Mucosa of stomach (tissue), 1 donor: ENCODE results near the gene CMPK2.
"Not testable (repeated sequence)": the region's sequence is repeated elsewhere in the genome, so short reads cannot be mapped to it uniquely, and the experiment has no call there.

Experiments used
- H3K27me3 ChIP-seq: one replicate; pipeline ENCODE4 v1.7.0; 2013; ENCODE audit warnings: mild to moderate bottlenecking, low read length; ENCODE audit not compliant: control insufficient read depth, insufficient read depth
- H3K36me3 ChIP-seq: one replicate; pipeline ENCODE4 v1.7.0; 2013; ENCODE audit warnings: low read length; ENCODE audit not compliant: control insufficient read depth, insufficient read depth
- H3K4me1 ChIP-seq: one replicate; pipeline ENCODE4 v1.7.0; 2013; ENCODE audit warnings: mild to moderate bottlenecking, low read length; ENCODE audit not compliant: control insufficient read depth, insufficient read depth
- H3K4me3 ChIP-seq: one replicate; pipeline ENCODE4 v1.7.0; 2013; ENCODE audit warnings: low read length
- H3K9ac ChIP-seq: one replicate; pipeline ENCODE4 v1.7.0; 2013; ENCODE audit warnings: mild to moderate bottlenecking, low read length, moderate library complexity
- H3K9me3 ChIP-seq: one replicate; pipeline ENCODE4 v1.7.0; 2013; ENCODE audit warnings: mild to moderate bottlenecking, low read length, moderate library complexity; ENCODE audit not compliant: control insufficient read depth
- donor health status: Pancreatic carcinoma.

Gene CMPK2

DNA sequence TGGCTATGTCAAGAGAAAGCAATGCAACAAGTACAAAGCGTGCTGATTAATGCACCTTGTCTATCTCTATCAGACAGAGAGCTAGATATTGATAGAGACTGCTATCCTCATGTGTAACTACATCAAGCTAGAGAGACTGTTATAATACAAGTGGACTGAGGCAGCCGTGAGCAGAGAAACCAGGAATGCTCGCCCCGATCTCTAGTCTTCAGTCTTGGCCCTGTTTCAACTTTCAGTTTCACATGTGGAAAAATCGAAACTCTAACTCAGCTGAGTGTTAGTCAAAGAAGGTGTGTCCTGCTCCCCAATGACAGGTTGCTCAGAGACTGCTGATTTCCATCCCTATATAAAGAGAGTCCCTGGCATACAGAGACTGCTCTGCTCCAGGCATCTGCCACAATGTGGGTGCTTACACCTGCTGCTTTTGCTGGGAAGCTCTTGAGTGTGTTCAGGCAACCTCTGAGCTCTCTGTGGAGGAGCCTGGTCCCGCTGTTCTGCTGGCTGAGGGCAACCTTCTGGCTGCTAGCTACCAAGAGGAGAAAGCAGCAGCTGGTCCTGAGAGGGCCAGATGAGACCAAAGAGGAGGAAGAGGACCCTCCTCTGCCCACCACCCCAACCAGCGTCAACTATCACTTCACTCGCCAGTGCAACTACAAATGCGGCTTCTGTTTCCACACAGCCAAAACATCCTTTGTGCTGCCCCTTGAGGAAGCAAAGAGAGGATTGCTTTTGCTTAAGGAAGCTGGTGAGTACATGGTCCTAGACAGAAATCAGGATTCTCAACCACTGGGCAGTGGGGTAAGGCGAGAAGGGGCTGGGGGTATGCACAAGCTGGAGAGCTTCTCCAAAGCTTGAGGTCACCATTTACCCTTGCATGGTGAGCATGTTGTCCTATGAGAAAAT lies 11.9 kb upstream of the CMPK2 start, which contains the start of gene RSAD2:
TSS of gene RSAD2 (plus strand) at position 376 of the 903 bp plus-strand sequence. CDS start at position 400, 24 bp downstream.
- peak within 1 kb of the TSS; percentile 9 for H3K4me3 ChIP-seq
- H3K4me1 ChIP-seq = peaks cover 7% of the 10 kb centered on the region
- H3K27me3 ChIP-seq = no peaks in the 10 kb centered on the region
- peak within 1 kb of the TSS; percentile 12 for H3K9ac ChIP-seq
- H3K9me3 ChIP-seq = no peaks in the 10 kb centered on the region
- no peaks in the 10 kb centered on the region for H3K36me3 ChIP-seq

DNA sequence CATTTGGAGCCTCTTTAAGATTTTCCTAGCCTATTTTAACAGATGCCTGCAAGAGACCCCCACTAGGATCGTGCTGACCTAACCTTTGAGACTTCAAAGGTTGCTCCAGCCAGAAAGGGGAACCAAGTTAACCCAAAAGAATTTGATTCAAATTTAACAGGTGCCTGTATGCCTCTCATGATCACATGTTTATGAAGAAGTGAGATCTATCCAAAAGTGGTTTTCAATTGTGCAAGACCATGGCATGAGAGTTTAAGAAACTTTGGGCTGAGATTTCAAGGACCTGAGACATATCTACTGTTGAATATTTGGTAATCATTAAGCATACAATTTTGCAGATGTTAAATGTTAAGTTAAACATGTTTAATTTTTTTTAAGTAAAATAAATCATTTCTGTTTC lies 10.6 kb upstream of the CMPK2 start:
- H3K36me3 ChIP-seq = no peaks in the 10 kb centered on the region
- no peak overlapping the region for H3K9ac ChIP-seq
- no peaks in the 10 kb centered on the region for H3K27me3 ChIP-seq
- H3K9me3 ChIP-seq = no peaks in the 10 kb centered on the region
- no peak overlapping the region for H3K4me3 ChIP-seq
- H3K4me1 ChIP-seq = peaks cover 7% of the 10 kb centered on the region

DNA sequence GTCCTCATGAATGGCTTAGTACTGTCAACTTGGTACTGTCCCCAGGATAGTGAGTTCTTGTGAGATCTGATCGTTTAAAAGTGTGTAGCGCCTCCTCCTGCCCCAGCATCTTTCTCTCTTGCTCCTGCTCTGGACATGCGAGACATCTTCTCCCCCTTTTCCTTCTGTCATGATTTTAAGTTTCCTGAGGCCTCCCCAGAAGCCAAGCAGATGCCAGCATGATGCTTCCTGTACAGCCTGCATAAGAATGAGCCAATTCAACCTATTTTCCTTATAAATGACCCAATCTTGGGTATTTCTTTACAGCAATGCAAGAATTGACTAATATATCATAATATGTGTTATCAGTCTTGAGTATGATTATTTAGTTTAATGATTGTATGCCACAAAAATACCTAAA lies 8.3 kb upstream of the CMPK2 start:
- Histone ChIP-seq H3K36me3 (no peaks in the 10 kb centered on the region), H3K4me1 (peaks cover 7% of the 10 kb centered on the region), H3K9ac (no peak overlapping the region), H3K27me3 (no peaks in the 10 kb centered on the region), H3K9me3 (no peaks in the 10 kb centered on the region), H3K4me3 (no peak overlapping the region)

DNA sequence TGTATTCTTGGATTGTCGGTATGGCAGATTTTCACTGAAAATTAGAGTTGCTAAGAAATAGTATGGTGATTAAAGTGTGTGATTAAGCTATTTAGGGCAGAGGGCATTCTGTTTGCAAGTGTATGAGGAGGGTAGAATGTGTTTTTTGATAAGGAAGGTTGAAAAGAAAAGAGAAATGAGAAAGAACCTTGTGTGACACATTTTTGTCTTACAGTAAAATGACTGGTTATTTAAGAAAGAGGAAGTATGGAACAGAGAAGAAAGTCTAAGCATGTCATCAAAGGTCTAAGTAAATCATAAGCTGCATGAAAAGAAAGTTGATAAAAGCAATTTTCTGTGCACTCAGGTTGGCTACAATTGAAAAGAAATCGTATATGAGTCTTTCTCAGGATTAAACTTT lies 6.7 kb upstream of the CMPK2 start:
- no peaks in the 10 kb centered on the region for H3K9me3 ChIP-seq
- H3K4me1 ChIP-seq = no peaks in the 10 kb centered on the region
- no peaks in the 10 kb centered on the region for H3K27me3 ChIP-seq
- H3K9ac ChIP-seq = no peak overlapping the region
- no peak overlapping the region for H3K4me3 ChIP-seq
- H3K36me3 ChIP-seq = no peaks in the 10 kb centered on the region

DNA sequence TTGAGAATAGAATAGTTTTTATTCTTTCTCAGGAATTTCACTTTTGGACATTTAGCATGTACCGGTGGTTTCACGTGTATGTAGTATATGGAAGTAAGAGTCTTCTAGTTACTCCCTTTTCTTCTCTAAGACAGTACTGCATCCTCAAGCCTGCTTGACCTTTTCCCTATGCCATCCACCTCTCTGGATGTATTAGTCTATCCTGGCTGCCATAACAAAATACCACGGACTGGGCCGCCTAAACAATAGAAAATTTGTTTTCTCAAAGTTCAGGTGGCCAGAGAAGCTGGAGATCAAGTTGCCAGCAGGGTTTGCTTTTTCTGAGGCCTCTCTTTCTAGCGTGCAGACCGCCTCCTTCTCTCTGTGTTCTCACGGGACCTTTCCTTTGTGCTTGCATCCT lies 1.3 kb upstream of the CMPK2 start:
- no peak overlapping the region for H3K9ac ChIP-seq
- no peak overlapping the region for H3K4me3 ChIP-seq
- no peaks in the 10 kb centered on the region for H3K9me3 ChIP-seq
- H3K27me3 ChIP-seq = no peaks in the 10 kb centered on the region
- H3K4me1 ChIP-seq = peaks cover 6% of the 10 kb centered on the region
- H3K36me3 ChIP-seq = no peaks in the 10 kb centered on the region

DNA sequence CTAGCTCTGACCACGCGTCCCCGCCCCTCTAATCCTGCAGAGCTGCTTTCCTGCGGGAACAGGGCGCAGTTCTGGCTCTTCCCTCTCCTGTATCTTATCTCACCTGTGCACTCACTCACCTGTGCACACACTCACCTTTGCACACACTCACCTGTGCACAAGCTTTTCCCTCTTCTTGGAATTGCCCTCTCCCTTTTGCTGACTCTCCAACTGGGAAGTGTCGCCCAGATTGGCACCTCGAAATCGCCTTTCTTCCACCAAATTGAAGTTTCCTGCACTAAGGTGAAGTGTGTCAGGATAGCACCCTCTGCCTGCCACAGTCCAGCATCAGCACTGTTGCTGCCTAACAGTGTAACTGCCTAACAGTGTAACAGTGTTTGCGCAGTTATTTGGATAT lies 566 bp upstream of the CMPK2 start:
- Histone ChIP-seq H3K27me3 (no peaks in the 10 kb centered on the region), H3K4me1 (peaks cover 6% of the 10 kb centered on the region), H3K9me3 (no peaks in the 10 kb centered on the region), H3K4me3 (peak overlapping the region; percentile 68), H3K9ac (peak overlapping the region; percentile 63), H3K36me3 (no peaks in the 10 kb centered on the region)

DNA sequence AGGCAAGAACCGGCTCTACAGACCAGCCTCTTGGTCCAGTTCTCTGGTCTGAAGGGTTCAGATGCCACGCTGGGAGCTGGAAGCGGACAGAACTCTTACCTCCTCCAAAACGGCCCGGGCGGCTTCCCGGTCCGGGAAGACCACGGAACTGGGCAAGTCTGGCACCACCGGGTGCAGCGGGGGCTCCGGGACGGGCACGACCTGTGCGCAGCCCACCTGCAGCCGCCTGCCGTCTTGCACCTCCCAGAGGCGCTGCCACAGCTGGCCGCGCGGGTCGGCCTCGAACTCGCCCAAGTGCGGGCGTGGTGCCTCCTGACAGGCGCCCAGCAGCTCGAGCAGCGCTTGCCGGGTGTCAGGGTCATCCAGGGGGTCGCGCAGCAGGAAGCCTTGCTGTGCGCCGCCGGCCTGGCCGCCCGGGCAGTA lies 773 bp downstream of the CMPK2 start:
- peak overlapping the region; percentile 31 for H3K4me3 ChIP-seq
- peaks cover 6% of the 10 kb centered on the region for H3K4me1 ChIP-seq
- no peaks in the 10 kb centered on the region for H3K36me3 ChIP-seq
- no peaks in the 10 kb centered on the region for H3K9me3 ChIP-seq
- no peaks in the 10 kb centered on the region for H3K27me3 ChIP-seq
- peak overlapping the region; percentile 63 for H3K9ac ChIP-seq

DNA sequence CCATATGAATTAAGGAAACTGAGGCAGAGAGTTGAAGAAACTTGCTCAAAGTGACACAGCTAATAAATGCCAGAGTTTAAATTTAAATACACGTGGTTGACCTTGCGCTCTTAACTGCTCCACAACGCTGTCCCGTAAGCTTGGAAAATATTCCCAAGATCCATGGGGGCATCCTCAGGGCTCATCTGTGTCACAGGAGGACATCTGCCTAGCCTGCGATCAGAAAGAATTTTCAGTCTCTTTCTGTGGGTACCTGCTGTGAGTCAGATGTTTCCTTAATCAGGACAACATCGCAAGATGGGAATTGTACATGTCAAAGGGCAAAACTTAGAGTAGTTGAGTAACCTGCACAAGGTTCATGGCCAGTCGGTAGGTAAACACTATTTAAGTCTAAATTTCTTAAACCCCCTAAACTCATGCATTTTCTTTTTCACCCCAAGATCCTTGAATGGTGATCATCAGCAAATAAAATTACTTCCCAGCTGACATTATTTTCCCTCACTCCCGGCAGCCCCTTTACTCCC lies 1.4 kb downstream of the CMPK2 start:
- peak overlapping the region; percentile 63 for H3K9ac ChIP-seq
- H3K36me3 ChIP-seq = no peaks in the 10 kb centered on the region
- H3K27me3 ChIP-seq = no peaks in the 10 kb centered on the region
- H3K4me3 ChIP-seq = no peak overlapping the region
- peaks cover 6% of the 10 kb centered on the region for H3K4me1 ChIP-seq
- no peaks in the 10 kb centered on the region for H3K9me3 ChIP-seq

DNA sequence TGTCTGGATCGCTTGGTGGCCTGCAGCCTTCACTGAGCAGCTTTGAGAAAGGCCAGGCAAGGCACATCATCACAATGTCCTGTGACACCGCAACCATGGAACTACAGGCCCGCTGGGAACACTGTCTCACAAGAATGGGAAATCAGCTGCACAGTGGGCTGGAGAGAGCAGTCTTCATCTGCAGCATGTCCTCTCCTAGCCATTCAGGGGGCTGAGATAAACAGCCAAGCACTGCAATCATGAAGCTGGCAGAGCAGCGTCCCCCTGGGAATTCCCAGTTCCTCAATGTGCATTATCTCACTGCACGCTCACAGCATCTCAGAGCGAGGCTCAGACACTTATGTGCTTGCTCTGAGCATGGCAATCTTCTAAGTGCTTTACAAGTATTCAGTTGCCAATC lies 1.9 kb downstream of the CMPK2 start:
- Histone ChIP-seq H3K9me3 (no peaks in the 10 kb centered on the region), H3K4me3 (no peak overlapping the region), H3K27me3 (no peaks in the 10 kb centered on the region), H3K4me1 (peaks cover 6% of the 10 kb centered on the region), H3K9ac (no peak overlapping the region), H3K36me3 (no peaks in the 10 kb centered on the region)

DNA sequence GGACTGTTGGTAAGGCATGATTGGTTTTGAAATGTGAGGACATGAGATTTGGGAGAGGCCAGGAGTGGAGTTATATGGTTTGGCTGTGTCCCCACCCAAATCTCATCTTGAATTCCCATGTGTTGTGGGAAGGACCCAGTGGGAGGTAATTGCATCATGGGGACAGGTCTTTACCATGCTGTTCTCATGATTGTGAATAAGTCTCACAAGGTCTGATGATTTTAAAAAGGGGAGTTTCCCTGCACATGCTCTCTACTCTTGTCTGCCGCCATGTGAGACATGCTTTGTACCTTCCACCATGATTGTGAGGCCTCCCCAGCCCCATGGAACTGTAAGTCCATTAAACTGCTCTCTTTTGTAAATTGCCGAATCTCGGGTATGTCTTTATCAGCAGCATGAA lies 5.4 kb downstream of the CMPK2 start:
- no peaks in the 10 kb centered on the region for H3K27me3 ChIP-seq
- H3K9ac ChIP-seq = no peak overlapping the region
- no peak overlapping the region for H3K4me3 ChIP-seq
- peaks cover 6% of the 10 kb centered on the region for H3K4me1 ChIP-seq
- no peaks in the 10 kb centered on the region for H3K36me3 ChIP-seq
- H3K9me3 ChIP-seq = no peaks in the 10 kb centered on the region

DNA sequence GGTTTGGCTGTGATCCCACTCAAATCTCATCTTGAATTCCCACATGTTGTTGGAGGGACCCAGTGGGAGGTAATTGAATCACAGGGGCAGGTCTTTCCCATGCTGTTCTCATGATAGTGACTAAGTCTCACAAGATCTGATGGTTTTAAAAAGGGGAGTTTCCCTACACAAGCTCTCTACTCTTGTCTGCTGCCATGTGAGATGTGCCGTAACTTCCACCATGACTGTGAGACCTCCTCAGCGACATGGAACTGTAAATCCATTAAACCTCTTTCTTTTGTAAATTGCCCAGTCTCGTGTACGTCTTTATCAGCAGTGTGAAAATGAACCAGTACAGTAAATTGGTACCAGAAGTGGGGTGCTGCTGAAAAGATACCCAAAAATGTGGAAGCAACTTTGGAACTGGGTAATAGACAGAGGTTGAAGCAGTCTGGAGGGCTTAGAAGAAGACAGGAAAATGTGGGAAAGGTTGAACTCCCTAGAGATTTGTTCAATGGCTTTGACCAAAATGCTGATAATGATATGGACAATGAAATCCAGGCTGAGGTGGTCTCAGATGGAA lies 7.2 kb downstream of the CMPK2 start:
- H3K4me3 ChIP-seq = not testable (repeated sequence)

DNA sequence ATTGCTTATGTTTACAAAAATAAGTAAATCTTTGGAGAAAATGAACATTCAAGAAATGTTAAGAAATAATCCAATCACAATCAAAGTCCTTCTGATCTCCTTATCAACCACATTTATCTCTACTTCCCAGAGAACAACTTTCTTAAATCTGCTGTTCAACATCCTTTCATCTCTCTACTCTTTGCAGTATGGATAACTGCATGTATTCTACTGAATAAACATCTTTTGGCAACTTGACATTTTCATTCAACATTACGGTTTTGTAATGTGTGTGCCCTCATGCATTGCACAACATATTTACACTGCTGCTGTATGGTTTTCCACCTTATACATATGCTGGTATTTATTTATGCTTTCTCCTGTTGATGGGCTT lies 9.2 kb downstream of the CMPK2 start:
- Histone ChIP-seq H3K4me3 (no peak overlapping the region), H3K4me1 (peaks cover 6% of the 10 kb centered on the region), H3K27me3 (no peaks in the 10 kb centered on the region), H3K36me3 (no peaks in the 10 kb centered on the region), H3K9ac (no peak overlapping the region), H3K9me3 (no peaks in the 10 kb centered on the region)

More for the DNA sequence above, 7.2 kb downstream of the CMPK2 start:
- H3K36me3 ChIP-seq, H3K4me1 ChIP-seq, H3K27me3 ChIP-seq, H3K9ac ChIP-seq, H3K9me3 ChIP-seq: not testable (repeated sequence)
